NT2/D1 (cell line): ENCODE results near the gene CSNK2A1.

Experiments
- DNase-seq: peaks from one replicate; pipeline ENCODE4 v3.0.0-alpha.2; 2011; ENCODE audit warnings: low read depth, low spot score
- H3K27me3 ChIP-seq: 2 replicates; pipeline ENCODE4 v1.6.0; 2011; ENCODE audit warnings: mild to moderate bottlenecking; ENCODE audit not compliant: insufficient read length, insufficient read depth
- H3K36me3 ChIP-seq: 2 replicates; pipeline ENCODE4 v1.6.1; 2011; ENCODE audit warnings: mild to moderate bottlenecking, low read length, mixed read lengths; ENCODE audit not compliant: insufficient read depth, insufficient read length
- H3K4me1 ChIP-seq: 2 replicates; pipeline ENCODE4 v1.5.1; 2011; ENCODE audit not compliant: insufficient read depth, insufficient read length
- H3K4me3 ChIP-seq: 2 replicates; pipeline ENCODE4 v1.5.1; 2011; ENCODE audit warnings: low read depth; ENCODE audit not compliant: insufficient read length
- H3K9ac ChIP-seq: 2 replicates; pipeline ENCODE4 v1.6.0; 2011; ENCODE audit warnings: low read depth; ENCODE audit not compliant: insufficient read length
- H3K9me3 ChIP-seq: 2 replicates; pipeline ENCODE4 v1.5.1; 2011; ENCODE audit warnings: mild to moderate bottlenecking, low read length; ENCODE audit not compliant: insufficient read depth
- SUZ12 ChIP-seq: IDR thresholded peaks from 2 replicates; pipeline ENCODE4 v1.6.1; 2011; ENCODE audit not compliant: insufficient read length, insufficient read depth; ENCODE audit errors: extremely low read depth
- YY1 ChIP-seq: IDR thresholded peaks from 2 replicates; pipeline ENCODE4 v1.6.1; 2011; ENCODE audit not compliant: insufficient read length, insufficient read depth
- ZNF274 ChIP-seq: IDR thresholded peaks from 2 replicates; pipeline ENCODE4 v1.6.1; 2011; ENCODE audit warnings: mild to moderate bottlenecking, low read depth, low read length

Gene CSNK2A1

DNA sequence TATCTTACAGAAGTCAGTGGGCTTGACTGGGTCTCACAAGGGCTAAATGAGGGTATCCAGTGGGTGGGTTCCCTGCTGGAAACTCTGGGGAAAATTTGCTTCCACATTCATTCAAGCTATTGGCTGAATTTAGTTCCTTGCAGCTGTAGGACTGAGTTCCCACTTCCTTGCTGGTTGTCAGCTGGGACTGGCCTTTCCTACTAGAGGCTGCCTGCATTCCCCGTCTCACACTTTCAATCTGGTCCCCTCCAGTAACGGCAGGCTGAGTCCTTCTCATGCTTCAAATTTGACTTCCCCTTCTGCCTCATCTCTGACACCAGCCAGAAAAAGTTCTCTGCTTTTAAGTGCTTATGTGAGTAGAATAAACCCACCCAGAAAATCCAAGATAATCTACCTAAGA lies 4.4 kb downstream of the CSNK2A1 start:
- Histone ChIP-seq H3K4me3 (no peak overlapping the region), H3K4me1 (peaks cover 4% of the 10 kb centered on the region), H3K9ac (no peak overlapping the region)

DNA sequence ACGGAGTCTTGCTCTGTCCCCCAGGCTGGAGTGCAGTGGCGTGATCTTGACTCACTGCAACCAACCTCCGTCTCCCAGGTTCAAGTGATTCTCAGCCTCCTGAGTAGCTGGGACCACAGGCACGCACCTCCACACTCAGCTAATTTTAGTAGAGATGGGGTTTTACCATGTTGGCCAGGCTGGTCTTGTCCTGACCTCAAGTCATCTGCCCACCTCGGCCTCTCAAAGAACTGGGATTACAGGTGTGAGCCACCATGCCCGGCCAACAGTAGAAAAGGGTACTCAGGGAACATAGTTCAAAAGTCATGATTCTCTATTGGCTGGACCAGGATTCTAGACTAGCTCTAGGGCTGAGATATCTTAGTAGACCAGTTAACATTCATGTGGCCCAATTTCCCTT lies 5.6 kb downstream of the CSNK2A1 start:
- peaks cover 20% of the 10 kb centered on the region for H3K36me3 ChIP-seq
- H3K9ac ChIP-seq: no peak overlapping the region
- no peaks in the 10 kb centered on the region for H3K27me3 ChIP-seq
- no peak for TF ChIP-seq YY1
- TF ChIP-seq SUZ12: no peak
- TF ChIP-seq ZNF274: no peak
- no peak for DNase-seq
- peaks cover 3% of the 10 kb centered on the region for H3K4me1 ChIP-seq
- H3K4me3 ChIP-seq: no peak overlapping the region
- H3K9me3 ChIP-seq: no peaks in the 10 kb centered on the region

More for the DNA sequence above, 4.4 kb downstream of the CSNK2A1 start:
- Histone ChIP-seq H3K9me3 (no peaks in the 10 kb centered on the region), H3K27me3 (no peaks in the 10 kb centered on the region), H3K36me3 (peaks cover 20% of the 10 kb centered on the region)
- DNase-seq: no peak
- no peak for TF ChIP-seq ZNF274
- TF ChIP-seq YY1: no peak
- no peak for TF ChIP-seq SUZ12

- H3K9me3 ChIP-seq: no peaks in the 10 kb centered on the region
- no peak overlapping the region for H3K9ac ChIP-seq
- peaks cover 24% of the 10 kb centered on the region for H3K36me3 ChIP-seq
- TF ChIP-seq SUZ12: no peak
- TF ChIP-seq ZNF274: no peak
- no peak for TF ChIP-seq YY1
- H3K4me1 ChIP-seq: peaks cover 3% of the 10 kb centered on the region
- H3K27me3 ChIP-seq: no peaks in the 10 kb centered on the region
- no peak overlapping the region for H3K4me3 ChIP-seq
- no peak for DNase-seq
Observed at GRCh38 chr20:536426-537010, 7.1 kb downstream of the CSNK2A1 start.

GRCh38 chr20:535958-536357 lies 7.6 kb downstream of the CSNK2A1 start:
- Histone ChIP-seq H3K4me1 (peaks cover 3% of the 10 kb centered on the region), H3K4me3 (no peak overlapping the region), H3K9me3 (no peaks in the 10 kb centered on the region), H3K36me3 (peaks cover 24% of the 10 kb centered on the region), H3K27me3 (no peaks in the 10 kb centered on the region), H3K9ac (no peak overlapping the region)
- no peak for DNase-seq
- TF ChIP-seq YY1 (no peak), ZNF274 (no peak), SUZ12 (no peak)

- Histone ChIP-seq H3K9me3 (no peaks in the 10 kb centered on the region), H3K4me3 (no peak overlapping the region), H3K9ac (no peak overlapping the region), H3K4me1 (no peaks in the 10 kb centered on the region), H3K27me3 (no peaks in the 10 kb centered on the region), H3K36me3 (peaks cover 23% of the 10 kb centered on the region)
- TF ChIP-seq ZNF274 (no peak), SUZ12 (no peak), YY1 (no peak)
- DNase-seq: no peak
Observed at GRCh38 chr20:533526-533925, 10.1 kb downstream of the CSNK2A1 start.

DNA sequence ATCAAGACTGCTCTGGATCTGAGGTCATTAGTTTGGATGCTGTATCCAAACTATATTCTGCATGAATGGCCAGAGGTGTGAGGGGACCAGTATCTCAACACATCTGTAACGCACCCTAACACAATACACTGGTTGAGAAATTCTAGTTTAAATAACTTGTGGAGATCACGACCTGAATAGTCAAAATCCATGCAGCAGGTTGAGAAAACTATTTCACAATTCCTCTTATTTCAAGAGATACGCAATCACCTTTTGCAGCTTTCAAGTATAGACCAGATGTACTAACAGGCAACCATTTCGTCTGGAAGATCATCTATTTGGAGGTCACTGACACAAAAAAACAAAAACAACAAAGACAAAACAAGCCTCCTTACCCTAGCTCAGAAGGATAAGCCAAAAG lies 11.1 kb downstream of the CSNK2A1 start:
- Histone ChIP-seq H3K36me3 (peaks cover 28% of the 10 kb centered on the region), H3K4me3 (no peak overlapping the region), H3K27me3 (no peaks in the 10 kb centered on the region), H3K9ac (no peak overlapping the region), H3K9me3 (no peaks in the 10 kb centered on the region), H3K4me1 (no peaks in the 10 kb centered on the region)
- no peak for TF ChIP-seq YY1
- DNase-seq: no peak

- H3K4me3 ChIP-seq: no peak overlapping the region
- no peaks in the 10 kb centered on the region for H3K4me1 ChIP-seq
- peaks cover 32% of the 10 kb centered on the region for H3K36me3 ChIP-seq
- H3K9me3 ChIP-seq: no peaks in the 10 kb centered on the region
- no peak for DNase-seq
- no peaks in the 10 kb centered on the region for H3K27me3 ChIP-seq
- no peak for TF ChIP-seq YY1
- no peak for TF ChIP-seq SUZ12
- TF ChIP-seq ZNF274: no peak
- H3K9ac ChIP-seq: no peak overlapping the region
Observed at GRCh38 chr20:531608-532007, 12.0 kb downstream of the CSNK2A1 start.

DNA sequence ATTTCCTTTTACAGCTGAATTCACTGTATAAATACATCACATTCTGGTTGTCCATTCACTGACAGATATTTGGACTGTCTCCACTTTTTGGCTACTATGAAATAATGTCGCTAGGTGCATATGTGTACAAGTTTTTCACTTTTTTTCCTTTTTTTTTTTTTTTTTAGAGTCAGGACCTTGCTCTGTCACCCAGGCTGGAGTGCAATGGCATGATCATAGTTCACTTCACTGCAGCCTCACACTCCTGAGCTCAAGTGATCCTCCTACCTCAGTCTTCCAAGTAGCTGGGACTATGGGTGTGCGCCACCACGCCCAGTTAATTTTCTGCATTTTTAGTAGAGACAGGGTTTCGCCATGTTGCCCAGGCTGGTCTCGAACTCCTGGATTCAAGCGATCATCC lies 13.3 kb downstream of the CSNK2A1 start:
- no peak for DNase-seq
- Histone ChIP-seq H3K9me3 (no peaks in the 10 kb centered on the region), H3K9ac (no peak overlapping the region), H3K4me1 (no peaks in the 10 kb centered on the region), H3K27me3 (no peaks in the 10 kb centered on the region), H3K36me3 (peaks cover 40% of the 10 kb centered on the region), H3K4me3 (no peak overlapping the region)
- TF ChIP-seq ZNF274: no peak
- no peak for TF ChIP-seq SUZ12
- no peak for TF ChIP-seq YY1
